ENCODE data around the gene MYCN. TPM values are rescaled to one million over a fixed set of nuclear protein-coding genes. Genes with fewer than 3 reads are reported as not detected.

Gene MYCN
- total and polyA plus RNA-seq, 2 of the 8 experiments (the other 6 are each of a cell fraction or from before 2014, with no cell fraction given): 87.8 to 137 TPM

DNA sequence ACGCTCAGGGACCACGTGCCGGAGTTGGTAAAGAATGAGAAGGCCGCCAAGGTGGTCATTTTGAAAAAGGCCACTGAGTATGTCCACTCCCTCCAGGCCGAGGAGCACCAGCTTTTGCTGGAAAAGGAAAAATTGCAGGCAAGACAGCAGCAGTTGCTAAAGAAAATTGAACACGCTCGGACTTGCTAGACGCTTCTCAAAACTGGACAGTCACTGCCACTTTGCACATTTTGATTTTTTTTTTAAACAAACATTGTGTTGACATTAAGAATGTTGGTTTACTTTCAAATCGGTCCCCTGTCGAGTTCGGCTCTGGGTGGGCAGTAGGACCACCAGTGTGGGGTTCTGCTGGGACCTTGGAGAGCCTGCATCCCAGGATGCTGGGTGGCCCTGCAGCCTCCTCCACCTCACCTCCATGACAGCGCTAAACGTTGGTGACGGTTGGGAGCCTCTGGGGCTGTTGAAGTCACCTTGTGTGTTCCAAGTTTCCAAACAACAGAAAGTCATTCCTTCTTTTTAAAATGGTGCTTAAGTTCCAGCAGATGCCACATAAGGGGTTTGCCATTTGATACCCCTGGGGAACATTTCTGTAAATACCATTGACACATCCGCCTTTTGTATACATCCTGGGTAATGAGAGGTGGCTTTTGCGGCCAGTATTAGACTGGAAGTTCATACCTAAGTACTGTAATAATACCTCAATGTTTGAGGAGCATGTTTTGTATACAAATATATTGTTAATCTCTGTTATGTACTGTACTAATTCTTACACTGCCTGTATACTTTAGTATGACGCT, 5.8 kb downstream of the MYCN start:
- no peak overlapping the region for H2BK20ac ChIP-seq (ENCODE audit: low read length)
- H3K56ac ChIP-seq (replicated peaks; ENCODE audit: insufficient read length, low read depth, low read length): no peak overlapping the region
- 88% methylated on average over 17 of the region's 17 CpGs; no CpG with 5 or more reads in 1 of the 2 experiments for WGBS, 2 experiments (ENCODE audit: extremely low coverage in 1 of 2, insufficient coverage in 1 of 2, insufficient read length in 1 of 2, insufficient replicate concordance in 2 of 2, low coverage in 1 of 2, low lambda C conversion rate in 2 of 2, missing lambda C conversion rate in 1 of 2)
- H3K4me3 ChIP-seq (ENCODE audit: extremely low read depth in 1 of 4, insufficient read depth in 2 of 4, low read depth in 3 of 4, low read length in 4 of 4): peak overlapping the region in 1 of 4 experiments; percentile 94; a peak in 2 of 8 replicates
- no peak overlapping the region for H3K18ac ChIP-seq (ENCODE audit: extremely low read depth, low read length)
- no peak overlapping the region for H3K14ac ChIP-seq (ENCODE audit: insufficient read length)
- ChIA-PET CTCF (ENCODE audit: partially characterized antibody) (interaction anchor here (0.9 to 5.6 kb wide), 3 partner anchors 9 to 336 kb away, joined by 3 to 54 read pairs (median 4); no protein-coding TSS in a partner anchor), POLR2A (ENCODE audit: partially characterized antibody) (interaction anchor here (0.9 kb wide), 1 partner anchor 34 kb away, joined by 3 read pairs; no protein-coding TSS in a partner anchor)
- no peak overlapping the region for H3K9ac ChIP-seq (replicated peaks in 1 of 4; ENCODE audit: extremely low read depth in 1 of 4, low read depth in 3 of 4, low read length in 3 of 4)
- no peaks in the 10 kb centered on the region for H3K27me3 ChIP-seq (replicated peaks in 1 of 4; ENCODE audit: control insufficient read depth in 3 of 4, extremely low read depth in 1 of 4, insufficient read depth in 3 of 4, low read length in 3 of 4)
- no peak overlapping the region for H2BK120ac ChIP-seq (replicated peaks; ENCODE audit: low read depth, low read length)
- peaks cover 30 to 33% of the 10 kb centered on the region in 2 experiments for H4K20me1 ChIP-seq (replicated peaks in 1 of 2; ENCODE audit: control insufficient read depth in 1 of 2, insufficient read depth in 2 of 2, low read length in 2 of 2)
- H3K27ac ChIP-seq (ENCODE audit: low read depth, low read length): no peak overlapping the region
- no peak overlapping the region for H2AK5ac ChIP-seq (ENCODE audit: low read depth, low read length)
- H3K36me3 ChIP-seq (ENCODE audit: control insufficient read depth in 2 of 4, insufficient read depth in 4 of 4, low read length in 3 of 4): peaks cover 13 to 62% (median 35%) of the 10 kb centered on the region in 4 experiments
- TF ChIP-seq SP2 (IDR thresholded peaks at IDR 0.05; ENCODE audit: low read length) (no peak), SIX5 (IDR thresholded peaks at IDR 0.05; ENCODE audit: low read depth, low read length) (no peak), MAFK (IDR thresholded peaks at IDR 0.05; ENCODE audit: low read depth, low read length) (no peak), HDAC2 (IDR thresholded peaks at IDR 0.05; ENCODE audit: borderline replicate concordance in 1 of 2, low read depth in 2 of 2, low read length in 2 of 2) (no peak), RBBP5 (IDR thresholded peaks at IDR 0.05; ENCODE audit: borderline replicate concordance, low read depth, low read length) (no peak), RFX5 (IDR thresholded peaks at IDR 0.05; ENCODE audit: borderline replicate concordance, low read depth, low read length) (no peak)
- H4K91ac ChIP-seq (replicated peaks; ENCODE audit: insufficient read length, low read length): no peak overlapping the region
- no peak overlapping the region for H3K23ac ChIP-seq (ENCODE audit: insufficient read length)
- H3K4ac ChIP-seq (replicated peaks; ENCODE audit: insufficient read length, low read depth, low read length): no peak overlapping the region
- no peak overlapping the region for H2BK5ac ChIP-seq (ENCODE audit: low read depth, low read length)
- H3K23me2 ChIP-seq (ENCODE audit: low read depth, low read length): peaks cover 9% of the 10 kb centered on the region
- H2AFZ ChIP-seq (ENCODE audit: low read length): no peak overlapping the region
- DNase-seq (ENCODE audit: low read depth in 1 of 2, low spot score in 2 of 2) (no peak), FAIRE-seq (no peak)
- H3K79me1 ChIP-seq (ENCODE audit: low read depth, low read length): peaks cover 3% of the 10 kb centered on the region
- peak overlapping the region; percentile 79 to 91 for H3K4me2 ChIP-seq (ENCODE audit: insufficient read depth in 1 of 2, low read depth in 2 of 2, low read length in 2 of 2)
- H4K5ac ChIP-seq (ENCODE audit: insufficient read length, low read depth, low read length): no peak overlapping the region
- peaks cover 0 to 7% (median 3%) of the 10 kb centered on the region in 4 experiments; a peak in 2 of 7 replicates for H3K4me1 ChIP-seq (replicated peaks in 1 of 4; ENCODE audit: control insufficient read depth in 3 of 4, insufficient read depth in 4 of 4, low read length in 3 of 4)
- peaks cover 34 to 66% of the 10 kb centered on the region in 2 experiments for H3K79me2 ChIP-seq (ENCODE audit: control insufficient read depth in 1 of 2, insufficient read depth in 2 of 2, low read length in 2 of 2)
- no peaks in the 10 kb centered on the region for H3K9me3 ChIP-seq (ENCODE audit: insufficient read depth in 2 of 2, low read depth in 1 of 2, low read length in 1 of 2)
- H4K8ac ChIP-seq (ENCODE audit: extremely low read depth, insufficient read depth, low read length): no peak overlapping the region
- no peak overlapping the region for H2BK12ac ChIP-seq (ENCODE audit: low read depth, low read length)
- H2BK15ac ChIP-seq (ENCODE audit: low read length): no peak overlapping the region
